ENCODE data around the gene WHRN.
A peak's percentile ranks its signal among the peaks of the same experiment; 100 is the strongest.

The WHRN gene

DNA sequence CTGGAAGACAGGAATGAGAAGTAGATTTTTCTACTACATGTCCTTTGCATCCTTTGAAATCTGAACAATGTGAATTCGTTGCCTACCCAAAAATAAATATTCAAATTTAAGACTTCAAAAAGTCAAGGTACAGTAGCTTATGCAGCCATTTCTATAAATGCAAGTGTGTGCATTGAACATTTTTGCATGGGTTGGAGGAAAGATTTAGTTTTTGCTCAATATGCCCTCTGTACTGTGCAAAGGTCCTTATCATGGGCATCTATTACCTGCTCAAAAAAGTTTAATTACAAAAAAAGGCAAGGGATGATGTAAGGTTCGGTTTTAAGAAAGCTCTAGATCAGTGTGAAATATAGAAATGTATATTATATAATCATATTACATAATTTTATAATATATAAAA, 140.1 kb downstream of the WHRN start:
- H3F3A ChIP-seq (ENCODE audit: insufficient read depth) = peaks cover 31% of the 10 kb centered on the region
- H3K4me2 ChIP-seq (ENCODE audit: low read depth, low read length, poor library complexity, severe bottlenecking) = peak overlapping the region; percentile 75

DNA sequence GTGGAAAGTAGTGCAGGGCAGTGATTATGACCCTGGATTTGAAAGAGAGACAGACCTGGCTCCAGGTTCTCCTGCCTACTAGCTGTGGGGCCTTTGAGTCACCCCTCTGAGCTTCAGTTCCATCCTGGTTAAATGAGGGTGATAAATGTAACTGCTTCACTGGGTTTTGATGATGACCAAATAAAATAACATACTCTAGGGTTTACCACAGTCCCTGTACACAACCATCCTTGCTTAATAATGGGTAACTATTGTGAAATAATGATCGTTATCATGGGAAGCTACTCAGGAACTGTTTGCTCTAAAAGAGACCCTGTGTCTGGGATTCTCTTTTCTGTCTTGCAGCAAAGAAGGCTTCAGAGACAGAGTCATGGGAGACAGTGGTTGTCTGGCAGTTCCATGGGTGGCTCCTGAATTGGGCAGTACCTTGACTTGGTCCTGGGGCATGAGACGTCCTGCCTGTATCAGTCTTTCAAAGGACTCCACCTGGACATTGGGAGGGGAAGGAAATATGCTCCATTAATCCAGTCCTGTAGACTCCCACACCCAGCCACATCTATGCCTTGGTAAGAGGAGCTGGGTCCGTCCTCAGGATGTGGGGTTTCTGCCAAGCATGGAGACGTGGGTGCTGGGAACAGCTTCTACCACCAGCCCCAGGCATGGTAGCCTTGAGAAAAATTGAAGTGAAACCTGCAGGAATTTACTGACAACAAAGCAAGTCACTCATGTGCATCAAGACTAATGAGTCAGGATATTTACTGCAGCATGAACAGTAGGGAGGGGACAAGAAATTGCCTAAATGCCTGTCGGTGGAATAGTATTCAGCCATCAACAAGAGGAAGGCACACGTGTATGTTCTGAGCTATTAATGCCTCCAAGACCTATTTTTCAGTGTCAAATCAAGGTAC, 140.9 kb downstream of the WHRN start:
- Histone ChIP-seq H3K9ac (ENCODE audit: low read length) (no peak overlapping the region), H3K27ac (ENCODE audit: low read depth, low read length) (peak overlapping the region; percentile 98), H3K36me3 (ENCODE audit: low read length) (peaks cover 28% of the 10 kb centered on the region), H4K20me1 (ENCODE audit: low read depth, low read length) (no peaks in the 10 kb centered on the region), H3K79me2 (ENCODE audit: insufficient read depth, low read length) (no peaks in the 10 kb centered on the region), H2AFZ (ENCODE audit: low read depth, low read length, severe bottlenecking) (no peak overlapping the region), H3K27me3 (ENCODE audit: low read length) (no peaks in the 10 kb centered on the region), H3K4me3 (ENCODE audit: insufficient read depth, low read length, poor library complexity, severe bottlenecking) (no peak overlapping the region), H3F3A (ENCODE audit: insufficient read depth) (peaks cover 30% of the 10 kb centered on the region), H3K9me3 (ENCODE audit: insufficient read depth, low read length) (no peaks in the 10 kb centered on the region), H3K4me2 (ENCODE audit: low read depth, low read length, poor library complexity, severe bottlenecking) (peak overlapping the region; percentile 13), H3K9me2 (replicated peaks; ENCODE audit: insufficient read depth, low read length) (no peaks in the 10 kb centered on the region)
- TF ChIP-seq EZH2phosphoT487 (conservative IDR thresholded peaks at IDR 0.05; ENCODE audit: low read length) = no peak
- TF ChIP-seq, protein P1, sequence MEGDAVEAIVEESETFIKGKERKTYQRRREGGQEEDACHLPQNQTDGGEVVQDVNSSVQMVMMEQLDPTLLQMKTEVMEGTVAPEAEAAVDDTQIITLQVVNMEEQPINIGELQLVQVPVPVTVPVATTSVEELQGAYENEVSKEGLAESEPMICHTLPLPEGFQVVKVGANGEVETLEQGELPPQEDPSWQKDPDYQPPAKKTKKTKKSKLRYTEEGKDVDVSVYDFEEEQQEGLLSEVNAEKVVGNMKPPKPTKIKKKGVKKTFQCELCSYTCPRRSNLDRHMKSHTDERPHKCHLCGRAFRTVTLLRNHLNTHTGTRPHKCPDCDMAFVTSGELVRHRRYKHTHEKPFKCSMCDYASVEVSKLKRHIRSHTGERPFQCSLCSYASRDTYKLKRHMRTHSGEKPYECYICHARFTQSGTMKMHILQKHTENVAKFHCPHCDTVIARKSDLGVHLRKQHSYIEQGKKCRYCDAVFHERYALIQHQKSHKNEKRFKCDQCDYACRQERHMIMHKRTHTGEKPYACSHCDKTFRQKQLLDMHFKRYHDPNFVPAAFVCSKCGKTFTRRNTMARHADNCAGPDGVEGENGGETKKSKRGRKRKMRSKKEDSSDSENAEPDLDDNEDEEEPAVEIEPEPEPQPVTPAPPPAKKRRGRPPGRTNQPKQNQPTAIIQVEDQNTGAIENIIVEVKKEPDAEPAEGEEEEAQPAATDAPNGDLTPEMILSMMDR (IDR thresholded peaks at IDR 0.05; ENCODE audit: insufficient read depth, low read length, poor library complexity, severe bottlenecking) = no peak

More for the DNA sequence above, 140.1 kb downstream of the WHRN start:
- Histone ChIP-seq H2AFZ (ENCODE audit: low read depth, low read length, severe bottlenecking) (no peak overlapping the region), H3K4me3 (ENCODE audit: insufficient read depth, low read length, poor library complexity, severe bottlenecking) (no peak overlapping the region), H3K36me3 (ENCODE audit: low read length) (peaks cover 26% of the 10 kb centered on the region), H3K79me2 (ENCODE audit: insufficient read depth, low read length) (0 out of 2 replicates have a peak, but pooled peaks cover under 1% of the 10 kb centered on the region), H3K9me2 (replicated peaks; ENCODE audit: insufficient read depth, low read length) (no peaks in the 10 kb centered on the region), H3K27ac (ENCODE audit: low read depth, low read length) (peak overlapping the region; percentile 98), H3K9me3 (ENCODE audit: insufficient read depth, low read length) (no peaks in the 10 kb centered on the region), H4K20me1 (ENCODE audit: low read depth, low read length) (no peaks in the 10 kb centered on the region), H3K9ac (ENCODE audit: low read length) (no peak overlapping the region), H3K27me3 (ENCODE audit: low read length) (no peaks in the 10 kb centered on the region)
- TF ChIP-seq, protein P1 (IDR thresholded peaks at IDR 0.05; ENCODE audit: insufficient read depth, low read length, poor library complexity, severe bottlenecking) = no peak
- TF ChIP-seq EZH2phosphoT487 (conservative IDR thresholded peaks at IDR 0.05; ENCODE audit: low read length) = no peak

GRCh38 chr9:114363424-114363823, 141.8 kb downstream of the WHRN start:
- no peaks in the 10 kb centered on the region for H4K20me1 ChIP-seq (ENCODE audit: low read depth, low read length)
- H2AFZ ChIP-seq (ENCODE audit: low read depth, low read length, severe bottlenecking) = no peak overlapping the region
- H3K27me3 ChIP-seq (ENCODE audit: low read length) = no peaks in the 10 kb centered on the region
- H3K79me2 ChIP-seq (ENCODE audit: insufficient read depth, low read length) = no peaks in the 10 kb centered on the region
- no peaks in the 10 kb centered on the region for H3K9me2 ChIP-seq (replicated peaks; ENCODE audit: insufficient read depth, low read length)
- peaks cover 22% of the 10 kb centered on the region for H3F3A ChIP-seq (ENCODE audit: insufficient read depth)
- TF ChIP-seq, protein P1 (IDR thresholded peaks at IDR 0.05; ENCODE audit: insufficient read depth, low read length, poor library complexity, severe bottlenecking) = no peak
- no peak for TF ChIP-seq EZH2phosphoT487 (conservative IDR thresholded peaks at IDR 0.05; ENCODE audit: low read length)
- H3K9me3 ChIP-seq (ENCODE audit: insufficient read depth, low read length) = no peaks in the 10 kb centered on the region
- peak overlapping the region; percentile 98; the same call in 1 of the 2 replicates for H3K27ac ChIP-seq (ENCODE audit: low read depth, low read length)
- H3K4me3 ChIP-seq (ENCODE audit: insufficient read depth, low read length, poor library complexity, severe bottlenecking) = no peak overlapping the region
- H3K4me2 ChIP-seq (ENCODE audit: low read depth, low read length, poor library complexity, severe bottlenecking) = no peak overlapping the region
- no peak overlapping the region for H3K9ac ChIP-seq (ENCODE audit: low read length)
- H3K36me3 ChIP-seq (ENCODE audit: low read length) = peaks cover 30% of the 10 kb centered on the region
